ENCODE measurements around the gene SLC25A42.
"Not testable (repeated sequence)": the region's sequence is repeated elsewhere in the genome, so short reads cannot be mapped to it uniquely, and the experiment has no call there.

SLC25A42 gene

GRCh38 chr19:19071897-19072296 lies 8.1 kb downstream of the SLC25A42 start:
- DNase-seq: no peak

GRCh38 chr19:19074196-19074882 lies 10.5 kb downstream of the SLC25A42 start:
- no peak for DNase-seq

- no peak for DNase-seq
Observed at GRCh38 chr19:19075126-19075525, 11.3 kb downstream of the SLC25A42 start.

- DNase-seq: no peak
Observed at GRCh38 chr19:19076476-19076875, 12.7 kb downstream of the SLC25A42 start.

- DNase-seq: no peak
Observed at GRCh38 chr19:19077103-19077502, 13.3 kb downstream of the SLC25A42 start.

- no peak for DNase-seq
Observed at GRCh38 chr19:19078801-19079200, 15.0 kb downstream of the SLC25A42 start.

GRCh38 chr19:19079571-19079970 lies 15.8 kb downstream of the SLC25A42 start:
- no peak for DNase-seq

- no peak for DNase-seq
Observed at GRCh38 chr19:19081642-19082151, 17.9 kb downstream of the SLC25A42 start.

- DNase-seq: no peak
Observed at GRCh38 chr19:19083413-19084178, 19.8 kb downstream of the SLC25A42 start.

- no peak for DNase-seq
Observed at GRCh38 chr19:19087676-19088075, 23.9 kb downstream of the SLC25A42 start.

- DNase-seq: no peak
Observed at GRCh38 chr19:19094513-19094912, 30.7 kb downstream of the SLC25A42 start.

- no peak for DNase-seq
Observed at GRCh38 chr19:19095691-19096090, 31.9 kb downstream of the SLC25A42 start.

- no peak for DNase-seq
Observed at GRCh38 chr19:19096641-19097627, 33.1 kb downstream of the SLC25A42 start.

GRCh38 chr19:19098084-19098702 lies 34.4 kb downstream of the SLC25A42 start:
- no peak for DNase-seq

- no peak for DNase-seq
Observed at GRCh38 chr19:19098703-19099632, 35.2 kb downstream of the SLC25A42 start.

GRCh38 chr19:19101540-19101939 lies 37.7 kb downstream of the SLC25A42 start:
- no peak for DNase-seq

GRCh38 chr19:19102566-19102965 lies 38.8 kb downstream of the SLC25A42 start:
- DNase-seq: not testable (repeated sequence)

GRCh38 chr19:19103167-19103566 lies 39.4 kb downstream of the SLC25A42 start:
- no peak for DNase-seq

- DNase-seq: no peak
Observed at GRCh38 chr19:19105365-19106055, 41.7 kb downstream of the SLC25A42 start.

- no peak for DNase-seq
Observed at GRCh38 chr19:19106056-19106551, 42.3 kb downstream of the SLC25A42 start.
